ENCODE results near the gene FYB1. TPM values are rescaled to one million over a fixed set of nuclear protein-coding genes. Genes with fewer than 3 reads are reported as not detected.
A peak's percentile ranks its signal among the peaks of the same experiment; 100 is the strongest.

FYB1 gene
- total RNA-seq, 2 experiments from 2014 or later, result 82.8 to 83.0 TPM

DNA sequence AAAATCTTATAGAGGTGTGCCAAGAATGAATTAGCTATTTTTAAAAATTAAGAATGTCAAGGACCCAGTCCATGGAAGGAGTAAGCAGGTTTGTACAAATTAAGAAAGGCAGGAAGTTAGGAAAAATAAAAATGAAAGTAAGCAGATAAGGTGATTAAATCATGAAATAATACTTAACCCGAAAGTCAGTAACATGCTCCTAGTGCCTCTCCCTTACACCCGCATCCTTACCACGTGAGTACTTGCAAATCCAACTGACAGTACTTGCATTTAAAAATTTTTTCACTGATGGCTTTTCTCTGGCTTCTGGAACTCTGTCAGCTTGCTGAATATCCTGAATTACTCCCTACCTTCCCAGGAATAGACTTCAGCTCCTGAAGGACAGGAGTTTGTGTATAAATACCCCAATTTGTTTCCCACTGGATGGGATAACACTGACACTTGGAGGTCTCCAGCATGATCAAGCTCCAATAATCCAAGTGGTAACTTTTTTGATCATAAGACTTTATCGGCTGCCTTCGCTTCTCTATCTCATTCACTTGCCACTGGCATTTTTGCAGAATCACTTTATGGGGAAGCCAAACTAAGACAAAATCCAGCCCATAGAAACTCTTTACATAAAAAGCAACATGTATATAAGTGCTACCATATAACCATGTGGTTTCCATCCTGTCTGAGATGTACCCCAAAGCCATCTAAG lies 103.6 kb downstream of the FYB1 start:
- Mint-ChIP-seq H3K4me3 (no peak overlapping the region), H3K36me3 (ENCODE audit: low read depth) (peaks cover 43% of the 10 kb centered on the region), H3K4me1 (ENCODE audit: low read depth) (peaks cover 57% of the 10 kb centered on the region), H3K27me3 (no peaks in the 10 kb centered on the region), H3K27ac (peak overlapping the region; percentile 86), H3K9me3 (no peaks in the 10 kb centered on the region)
- POLR2A ChIA-PET, result interaction anchor here (1.0 to 1.1 kb wide), 2 partner anchors 48 to 101 kb away, joined by 3 read pairs; no protein-coding TSS in a partner anchor
- DNase-seq, result no peak
- no peak for ATAC-seq
- intact Hi-C loops (cut with micrococcal nuclease), result no loop called here
- TF ChIP-seq, protein P1, sequence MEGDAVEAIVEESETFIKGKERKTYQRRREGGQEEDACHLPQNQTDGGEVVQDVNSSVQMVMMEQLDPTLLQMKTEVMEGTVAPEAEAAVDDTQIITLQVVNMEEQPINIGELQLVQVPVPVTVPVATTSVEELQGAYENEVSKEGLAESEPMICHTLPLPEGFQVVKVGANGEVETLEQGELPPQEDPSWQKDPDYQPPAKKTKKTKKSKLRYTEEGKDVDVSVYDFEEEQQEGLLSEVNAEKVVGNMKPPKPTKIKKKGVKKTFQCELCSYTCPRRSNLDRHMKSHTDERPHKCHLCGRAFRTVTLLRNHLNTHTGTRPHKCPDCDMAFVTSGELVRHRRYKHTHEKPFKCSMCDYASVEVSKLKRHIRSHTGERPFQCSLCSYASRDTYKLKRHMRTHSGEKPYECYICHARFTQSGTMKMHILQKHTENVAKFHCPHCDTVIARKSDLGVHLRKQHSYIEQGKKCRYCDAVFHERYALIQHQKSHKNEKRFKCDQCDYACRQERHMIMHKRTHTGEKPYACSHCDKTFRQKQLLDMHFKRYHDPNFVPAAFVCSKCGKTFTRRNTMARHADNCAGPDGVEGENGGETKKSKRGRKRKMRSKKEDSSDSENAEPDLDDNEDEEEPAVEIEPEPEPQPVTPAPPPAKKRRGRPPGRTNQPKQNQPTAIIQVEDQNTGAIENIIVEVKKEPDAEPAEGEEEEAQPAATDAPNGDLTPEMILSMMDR (IDR thresholded peaks at IDR 0.05), result no peak
- CTCF ChIA-PET, result interaction anchor here (1.0 to 1.9 kb wide), 4 partner anchors 20 to 110 kb away, joined by 3 to 7 read pairs (median 4); no protein-coding TSS in a partner anchor

- Mint-ChIP-seq H3K9me3 (no peaks in the 10 kb centered on the region), H3K27ac (peak overlapping the region; percentile 28), H3K27me3 (no peaks in the 10 kb centered on the region), H3K36me3 (ENCODE audit: low read depth) (peaks cover 41% of the 10 kb centered on the region), H3K4me1 (ENCODE audit: low read depth) (peaks cover 53% of the 10 kb centered on the region), H3K4me3 (no peak overlapping the region)
- ATAC-seq, result no peak
- ChIA-PET CTCF (interaction anchor here (1.0 kb wide), 2 partner anchors 169 to 434 kb away, joined by 3 to 4 read pairs; no protein-coding TSS in a partner anchor), POLR2A (no interaction called here)
- intact Hi-C loops (cut with micrococcal nuclease), result no loop called here
- no peak for DNase-seq
- TF ChIP-seq, protein P1 (IDR thresholded peaks at IDR 0.05), result no peak
Measured at GRCh38 chr5:39114155-39114554, 105.2 kb downstream of the FYB1 start.

DNA sequence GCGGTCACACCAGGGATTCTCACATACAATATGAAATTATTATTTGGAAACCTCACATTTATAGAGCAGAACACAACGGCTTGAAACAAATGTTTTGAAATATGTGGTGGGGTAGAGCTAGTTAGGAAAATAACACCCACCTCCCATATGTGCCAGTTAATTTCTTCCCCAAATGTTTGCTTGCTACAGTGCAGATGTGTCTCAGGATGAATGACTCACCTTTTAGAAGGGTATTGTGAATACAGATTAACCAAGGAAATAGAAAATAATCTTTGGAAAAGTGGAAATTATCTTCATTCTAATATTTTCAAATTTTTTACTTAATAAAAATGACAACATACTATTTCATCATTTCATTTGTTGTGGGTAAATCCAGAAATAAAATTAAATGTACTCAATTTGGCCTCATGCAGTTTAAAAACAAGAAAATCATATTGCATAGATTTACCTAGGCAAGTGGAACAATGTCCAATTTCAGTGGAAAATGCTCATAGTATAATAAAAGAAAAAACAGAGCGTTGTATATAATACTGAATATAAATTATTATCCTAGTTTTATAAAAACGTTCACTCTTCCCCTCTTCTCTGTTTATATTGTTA lies 105.9 kb downstream of the FYB1 start:
- POLR2A ChIA-PET, result interaction anchor here (1.2 kb wide), 1 partner anchor 14 kb away, joined by 3 read pairs; no protein-coding TSS in a partner anchor
- Mint-ChIP-seq H3K27ac (peak overlapping the region; percentile 65), H3K27me3 (no peaks in the 10 kb centered on the region), H3K4me3 (no peak overlapping the region), H3K4me1 (ENCODE audit: low read depth) (peaks cover 51% of the 10 kb centered on the region), H3K36me3 (ENCODE audit: low read depth) (peaks cover 43% of the 10 kb centered on the region), H3K9me3 (no peaks in the 10 kb centered on the region)
- TF ChIP-seq, protein P1 (IDR thresholded peaks at IDR 0.05), result no peak
- DNase-seq (no peak), ATAC-seq (no peak)
- CTCF ChIA-PET, result interaction anchor here (0.9 kb wide), 1 partner anchor 170 kb away, joined by 6 read pairs; no protein-coding TSS in a partner anchor
- intact Hi-C loops (cut with micrococcal nuclease), result no loop called here

DNA sequence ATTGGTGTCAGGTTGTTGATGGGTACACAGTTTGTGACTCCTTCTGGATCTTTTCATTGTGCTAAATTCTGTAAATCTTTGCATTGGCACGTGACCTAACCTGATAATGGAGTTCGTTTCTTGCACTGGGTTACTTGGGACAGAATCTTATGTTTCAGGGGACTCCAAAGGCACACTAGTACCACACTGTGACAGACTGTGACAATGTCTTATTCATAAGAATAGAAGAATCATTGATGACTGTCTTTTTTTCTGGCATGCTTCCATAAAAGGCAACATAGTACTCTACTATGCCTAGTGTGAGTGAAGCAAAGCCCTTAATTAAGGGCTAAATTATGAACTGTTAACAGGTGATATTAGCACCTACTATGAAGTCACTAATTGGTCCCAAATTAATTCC lies 109.8 kb downstream of the FYB1 start:
- ChIA-PET CTCF (no interaction called here), POLR2A (no interaction called here)
- intact Hi-C loops (cut with micrococcal nuclease), result no loop called here
- peaks cover 20% of the 10 kb centered on the region for H3K4me1 Mint-ChIP-seq (ENCODE audit: low read depth)
- H3K9me3 Mint-ChIP-seq, result no peaks in the 10 kb centered on the region
- DNase-seq (no peak), ATAC-seq (peak; percentile 13)
- peaks cover 18% of the 10 kb centered on the region for H3K36me3 Mint-ChIP-seq (ENCODE audit: low read depth)
- no peak overlapping the region for H3K27ac Mint-ChIP-seq
- no peak overlapping the region for H3K4me3 Mint-ChIP-seq
- TF ChIP-seq, protein P1 (IDR thresholded peaks at IDR 0.05), result no peak
- H3K27me3 Mint-ChIP-seq, result no peaks in the 10 kb centered on the region

DNA sequence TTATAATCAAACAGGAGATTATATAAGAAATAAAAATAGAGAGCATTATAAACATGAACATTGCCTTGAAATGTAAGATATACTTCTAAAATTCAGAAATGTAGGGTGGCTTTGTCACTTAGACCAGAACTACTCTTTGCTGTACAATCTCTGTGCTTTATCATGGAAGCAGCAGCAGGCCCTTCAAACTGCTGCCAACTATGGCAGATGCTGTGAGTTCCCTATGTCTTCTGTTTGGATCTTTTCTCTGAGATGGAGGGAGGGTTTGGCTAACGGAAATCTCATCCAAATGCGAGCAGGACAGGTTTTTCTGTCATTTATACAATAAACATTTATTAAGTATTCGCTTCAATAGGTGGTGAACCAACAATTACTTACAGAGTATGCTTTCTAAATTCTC lies 110.4 kb downstream of the FYB1 start:
- Mint-ChIP-seq H3K9me3 (no peaks in the 10 kb centered on the region), H3K27me3 (no peaks in the 10 kb centered on the region), H3K4me1 (ENCODE audit: low read depth) (peaks cover 14% of the 10 kb centered on the region), H3K36me3 (ENCODE audit: low read depth) (peaks cover 16% of the 10 kb centered on the region), H3K27ac (peak overlapping the region; percentile 50), H3K4me3 (no peak overlapping the region)
- DNase-seq (no peak), ATAC-seq (no peak)
- POLR2A ChIA-PET, result no interaction called here
- TF ChIP-seq, protein P1 (IDR thresholded peaks at IDR 0.05), result no peak
- CTCF ChIA-PET, result no interaction called here
- intact Hi-C loops (cut with micrococcal nuclease), result no loop called here

All from activated CD8-positive, alpha-beta T cell treated with anti-CD3 and anti-CD28 coated beads for 36 hours (primary cell).